AML-193 (cell line): ENCODE results near the gene APC2.
"Not testable (repeated sequence)": the region's sequence is repeated elsewhere in the genome, so short reads cannot be mapped to it uniquely, and the experiment has no call there.

Experiments used
- DNase-seq, 2 experiments: peaks; one replicate each; lab custom pipeline; 2025; lab: John Stamatoyannopoulos, UW

The APC2 gene

GRCh38 chr19:1428738-1429391, 21.1 kb upstream of the APC2 start:
- no peak for DNase-seq

- DNase-seq: no peak
Observed at GRCh38 chr19:1429750-1430149, 20.2 kb upstream of the APC2 start.

- DNase-seq: no peak
Observed at GRCh38 chr19:1430246-1430645, 19.7 kb upstream of the APC2 start.

GRCh38 chr19:1431759-1432506, 18.0 kb upstream of the APC2 start:
- DNase-seq: no peak

DNA sequence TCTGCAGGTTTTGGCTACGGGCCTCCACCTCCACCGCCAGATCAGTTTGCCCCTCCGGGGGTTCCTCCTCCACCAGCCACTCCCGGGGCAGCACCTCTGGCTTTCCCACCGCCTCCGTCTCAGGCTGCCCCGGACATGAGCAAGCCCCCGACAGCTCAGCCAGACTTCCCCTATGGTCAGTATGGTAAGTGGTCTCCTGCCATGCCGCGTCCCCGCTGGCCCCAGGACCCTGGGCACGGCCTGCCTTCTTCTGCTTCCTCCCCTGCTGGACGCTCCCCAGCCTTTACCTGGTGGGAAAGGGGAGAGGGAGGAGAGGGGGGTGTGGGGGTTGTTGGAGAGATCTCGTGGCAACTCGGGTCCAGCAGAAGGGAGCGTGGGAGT, 17.4 kb upstream of the APC2 start:
- DNase-seq: no peak

DNA sequence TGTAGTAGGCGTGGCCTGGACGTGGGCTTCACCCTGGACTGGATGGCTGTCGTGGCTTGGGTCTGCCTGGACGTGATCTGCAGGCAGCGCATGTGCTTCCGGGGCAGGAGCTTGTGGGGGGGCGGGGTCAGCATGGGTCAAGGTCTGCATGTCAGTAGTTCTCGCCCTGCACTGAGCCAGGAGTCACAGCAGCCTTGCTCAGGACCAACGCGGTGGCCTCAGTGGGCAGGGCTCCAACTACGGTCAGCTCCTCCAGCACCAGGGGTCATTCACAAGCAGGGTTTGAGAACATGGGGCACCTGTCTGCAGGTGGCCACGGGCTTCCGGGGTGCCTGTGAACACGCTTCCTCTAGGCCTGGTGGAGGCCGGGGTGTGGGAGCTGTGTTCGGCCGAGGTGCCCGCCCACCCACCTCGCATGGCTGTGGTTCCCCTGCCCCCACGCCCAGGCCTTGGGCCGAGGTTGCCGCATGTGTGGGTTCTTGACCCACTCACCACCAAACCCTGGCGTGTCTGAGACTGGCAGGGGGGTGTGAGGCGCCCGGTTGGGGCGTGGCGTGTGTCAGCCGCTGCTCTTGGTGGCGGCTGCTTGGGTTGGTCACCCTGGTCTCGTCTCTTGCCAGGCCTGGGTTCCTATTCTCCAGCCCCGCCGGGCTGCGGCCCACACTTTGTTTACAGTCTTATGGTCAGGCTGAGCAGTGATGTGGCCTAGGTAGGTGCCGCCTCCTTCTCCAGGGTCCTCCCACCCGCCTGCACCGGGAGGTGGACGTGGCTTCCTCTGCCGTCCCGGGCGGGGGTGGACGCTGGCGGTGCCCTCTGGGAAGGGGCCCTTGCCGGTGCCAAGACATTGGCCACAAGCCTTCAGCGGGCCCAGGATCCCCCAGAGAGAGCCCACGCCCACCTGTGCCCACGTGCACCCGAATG, 16.5 kb upstream of the APC2 start:
- DNase-seq: no peak

DNA sequence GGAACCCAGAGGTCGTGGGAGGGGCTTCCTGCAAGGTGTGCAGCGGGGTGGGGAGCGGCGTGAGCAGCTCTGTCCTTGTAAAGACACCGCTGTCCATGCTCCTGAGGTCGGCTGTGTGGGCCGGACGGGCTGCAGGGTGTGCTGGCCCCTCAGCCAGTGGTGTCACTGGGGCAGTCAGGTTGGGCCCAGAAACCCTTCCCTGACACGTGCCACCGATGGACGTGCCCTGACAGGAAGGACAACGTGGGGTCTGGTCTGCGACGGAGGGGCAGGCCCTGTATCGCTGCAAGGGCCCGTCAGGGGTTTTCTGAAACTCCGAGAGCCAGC, 15.9 kb upstream of the APC2 start:
- DNase-seq: no peak

DNA sequence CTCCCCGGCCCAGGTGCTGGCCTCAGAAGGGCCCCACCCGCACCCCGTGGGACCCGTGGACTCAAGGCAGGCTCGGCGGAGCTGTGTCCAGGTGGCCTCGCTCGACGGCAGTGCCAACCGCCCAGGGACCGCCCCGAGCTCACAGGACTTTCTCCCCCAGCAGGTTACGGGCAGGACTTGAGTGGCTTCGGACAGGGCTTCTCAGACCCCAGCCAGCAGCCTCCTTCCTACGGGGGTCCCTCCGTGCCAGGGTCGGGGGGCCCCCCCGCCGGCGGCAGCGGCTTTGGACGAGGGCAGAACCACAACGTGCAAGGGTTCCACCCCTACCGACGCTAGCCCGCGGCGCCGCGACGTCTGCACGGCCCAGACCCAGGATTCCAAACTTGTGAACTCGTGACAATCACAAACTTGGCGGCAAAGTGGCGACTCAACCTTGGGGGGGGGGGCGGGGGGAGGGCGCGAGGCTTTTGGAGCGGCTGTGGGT, 15.3 kb upstream of the APC2 start:
- DNase-seq: no peak

DNA sequence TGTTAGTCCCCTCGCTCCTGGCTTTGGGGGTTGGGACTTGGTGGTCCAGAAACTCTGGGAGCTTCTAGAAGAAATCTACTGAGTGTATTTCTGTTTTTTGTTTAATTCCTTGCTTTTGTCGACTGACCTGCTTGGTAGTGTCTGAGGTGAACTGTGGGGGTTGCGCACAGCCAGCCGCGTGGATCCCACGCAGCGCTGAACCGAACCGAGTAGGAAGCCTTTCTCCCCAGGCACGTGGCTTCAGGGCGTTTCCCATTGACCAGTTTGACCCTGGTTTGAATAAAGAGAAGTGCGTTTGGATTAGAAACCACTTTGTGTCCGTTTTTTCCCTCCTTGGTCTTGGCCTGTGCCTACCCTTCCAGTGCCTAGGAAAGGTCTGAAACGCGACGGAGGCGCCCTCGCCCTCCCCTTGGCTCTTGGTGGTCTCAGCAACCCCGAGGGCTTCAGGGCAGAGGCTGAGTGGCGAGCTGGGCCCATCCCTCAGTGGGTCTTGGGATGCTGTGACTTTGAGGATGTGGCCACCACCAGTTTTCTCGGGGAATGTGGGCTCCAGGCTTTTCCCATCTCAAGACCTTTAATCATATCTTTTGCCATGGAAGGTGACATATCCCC, 14.4 kb upstream of the APC2 start:
- DNase-seq: no peak

DNA sequence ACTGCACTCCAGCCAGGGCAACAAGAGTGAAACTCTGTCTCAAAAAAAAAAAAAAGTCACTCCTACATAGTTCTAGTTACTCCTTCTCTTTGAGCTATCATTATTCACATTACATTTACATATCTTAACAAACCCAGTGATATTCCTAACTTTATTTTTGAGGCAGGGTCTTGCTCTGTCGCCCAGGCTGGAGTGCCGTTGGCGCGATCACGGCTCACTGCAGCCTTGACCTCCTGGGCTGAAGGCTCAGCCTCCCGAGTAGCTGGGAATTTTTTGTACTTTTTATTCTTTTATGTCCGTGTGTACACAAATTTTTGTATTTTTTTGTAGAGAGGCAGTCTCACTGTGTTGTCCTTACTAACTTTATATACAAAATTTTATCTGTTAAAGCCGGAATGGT, 12.3 kb upstream of the APC2 start:
- no peak for DNase-seq

DNA sequence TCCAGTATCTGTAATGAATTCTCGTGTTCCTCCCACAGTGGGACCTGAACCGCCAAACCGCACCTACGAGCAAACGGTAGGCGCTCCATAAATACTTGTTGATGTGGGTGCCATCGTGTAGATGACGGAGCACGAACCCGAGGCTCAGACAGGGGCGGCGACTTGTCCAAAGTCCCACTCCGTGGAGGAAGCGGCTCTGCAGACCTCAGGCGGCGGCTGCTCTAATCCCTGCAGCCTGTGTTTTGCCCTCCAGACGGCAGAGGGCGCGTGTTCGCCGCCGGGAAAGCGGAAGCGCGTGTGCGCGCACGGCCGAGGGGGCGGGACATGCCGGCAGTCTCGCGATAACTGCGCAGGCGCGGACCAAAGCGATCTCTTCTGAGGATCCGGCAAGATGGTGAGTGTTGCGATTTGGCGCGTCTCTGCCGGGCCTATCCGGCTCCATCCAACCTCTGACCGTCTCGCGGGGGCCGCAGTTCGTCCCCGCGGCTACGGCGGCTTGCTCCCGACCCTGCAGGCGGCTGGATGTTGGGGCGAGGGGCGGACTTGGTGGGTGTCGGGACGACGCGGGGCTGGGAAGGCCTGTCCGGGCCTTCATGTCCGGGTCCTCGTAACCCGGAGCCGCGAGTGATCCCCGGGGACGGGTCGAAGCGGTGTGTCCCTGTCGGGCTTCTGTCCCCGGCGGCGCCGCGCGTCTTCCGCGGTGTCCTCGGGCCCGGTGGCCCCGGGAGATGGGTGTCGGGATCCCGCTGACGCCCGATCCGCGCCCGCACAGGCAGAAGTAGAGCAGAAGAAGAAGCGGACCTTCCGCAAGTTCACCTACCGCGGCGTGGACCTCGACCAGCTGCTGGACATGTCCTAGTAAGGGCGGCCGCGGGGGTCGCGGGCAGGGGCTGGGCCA, 11.6 kb upstream of the APC2 start, which contains the start of gene RPS15:
Gene RPS15, plus strand, starts transcription at position 362 of the 898 bp plus-strand sequence. Its CDS starts 30 bp downstream, at position 392.
- peak; percentile 83 to 92 for DNase-seq

- DNase-seq: no peak
Observed at GRCh38 chr19:1438933-1439354, 11.0 kb upstream of the APC2 start.

- DNase-seq: not testable (repeated sequence)
Observed at GRCh38 chr19:1439525-1440417, 10.2 kb upstream of the APC2 start.

GRCh38 chr19:1440418-1440801, 9.5 kb upstream of the APC2 start:
- no peak for DNase-seq

- DNase-seq: no peak
Observed at GRCh38 chr19:1441022-1441426, 8.9 kb upstream of the APC2 start.

DNA sequence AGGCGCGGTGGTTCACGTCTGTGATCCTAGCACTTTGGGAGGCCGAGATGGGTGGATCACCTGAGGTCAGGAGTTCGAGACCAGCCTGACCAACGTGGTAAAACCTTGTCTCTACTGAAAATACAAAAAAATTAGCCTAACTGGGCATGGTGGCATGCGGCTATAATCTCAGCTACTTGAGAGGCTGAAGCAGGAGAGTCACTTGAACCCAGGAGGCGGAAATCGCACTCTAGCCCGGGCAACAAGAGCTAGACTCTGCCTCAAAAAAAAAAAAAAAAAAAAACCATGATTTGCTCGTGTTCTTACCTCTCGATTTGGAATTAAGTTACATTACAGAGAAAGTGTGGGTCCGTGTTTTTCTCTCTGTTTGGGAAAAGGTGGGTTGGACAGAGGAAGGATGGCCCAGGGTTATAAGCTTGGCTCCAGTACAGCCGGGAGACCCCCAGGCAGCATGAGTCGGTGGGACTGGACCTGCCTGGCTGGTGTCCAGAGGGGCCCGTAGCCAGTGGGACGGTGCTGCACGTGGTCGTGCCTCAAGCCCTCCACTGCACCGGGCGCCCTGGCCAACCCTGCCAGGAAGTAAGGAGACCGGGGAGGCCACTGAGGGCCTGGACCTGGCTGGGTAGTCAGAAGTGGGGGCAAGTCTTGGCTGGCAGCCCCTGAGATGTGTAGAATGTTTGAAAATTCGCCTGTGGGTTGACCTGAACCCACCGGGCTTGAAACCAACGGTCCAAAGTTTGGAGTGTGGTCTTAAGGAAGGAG, 8.1 kb upstream of the APC2 start:
- no peak for DNase-seq

GRCh38 chr19:1445185-1445931, 4.6 kb upstream of the APC2 start:
- peak; percentile 23 to 26 for DNase-seq

GRCh38 chr19:1445932-1446712, 3.8 kb upstream of the APC2 start:
- no peak for DNase-seq
